GM19035 (cell line): Measurements from ENCODE around the gene YTHDC2.
"Not testable (repeated sequence)": the region's sequence is repeated elsewhere in the genome, so short reads cannot be mapped to it uniquely, and the experiment has no call there.

Experiments
- ATAC-seq: cut with Tn5 transposase; IDR thresholded peaks from one replicate; pipeline ENCODE4 v1.9.1; 2021; ENCODE audit not compliant: unreplicated experiment

YTHDC2 gene

GRCh38 chr5:113600255-113600905, 86.9 kb downstream of the YTHDC2 start:
- ATAC-seq, result no peak

GRCh38 chr5:113601423-113601822, 87.9 kb downstream of the YTHDC2 start:
- ATAC-seq, result no peak

DNA sequence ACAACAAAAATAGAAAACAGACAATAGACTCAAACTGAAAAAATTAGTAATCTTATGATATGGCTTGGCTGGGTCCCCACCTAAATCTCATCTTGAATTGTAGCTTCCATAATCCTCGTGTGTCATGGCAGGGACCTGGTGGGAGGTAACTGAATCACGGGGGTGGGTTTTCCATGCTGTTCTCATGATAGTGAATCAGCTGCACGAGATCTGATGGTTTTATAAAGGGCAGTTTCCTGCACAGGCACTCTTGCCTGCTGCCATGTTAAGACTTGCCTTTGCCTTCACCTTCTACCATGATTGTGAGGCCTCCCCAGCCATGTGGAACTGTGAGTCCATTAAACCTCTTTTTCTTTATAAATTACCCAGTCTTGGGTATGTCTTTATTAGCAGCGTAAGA, 89.8 kb downstream of the YTHDC2 start:
- not testable (repeated sequence) for ATAC-seq

- ATAC-seq, result peak; percentile 90
Measured at GRCh38 chr5:113606298-113607134, 93.0 kb downstream of the YTHDC2 start.

GRCh38 chr5:113607361-113607760, 93.9 kb downstream of the YTHDC2 start:
- ATAC-seq, result no peak

- no peak for ATAC-seq
Measured at GRCh38 chr5:113608113-113608596, 94.7 kb downstream of the YTHDC2 start.

GRCh38 chr5:113612060-113612496, 98.6 kb downstream of the YTHDC2 start:
- ATAC-seq, result peak; percentile 77

- ATAC-seq, result no peak
Measured at GRCh38 chr5:113614191-113614590, 100.7 kb downstream of the YTHDC2 start.

GRCh38 chr5:113615708-113616107, 102.2 kb downstream of the YTHDC2 start:
- no peak for ATAC-seq

GRCh38 chr5:113617191-113617796, 103.8 kb downstream of the YTHDC2 start:
- ATAC-seq, result no peak

- ATAC-seq, result no peak
Measured at GRCh38 chr5:113632996-113633395, 119.5 kb downstream of the YTHDC2 start.

DNA sequence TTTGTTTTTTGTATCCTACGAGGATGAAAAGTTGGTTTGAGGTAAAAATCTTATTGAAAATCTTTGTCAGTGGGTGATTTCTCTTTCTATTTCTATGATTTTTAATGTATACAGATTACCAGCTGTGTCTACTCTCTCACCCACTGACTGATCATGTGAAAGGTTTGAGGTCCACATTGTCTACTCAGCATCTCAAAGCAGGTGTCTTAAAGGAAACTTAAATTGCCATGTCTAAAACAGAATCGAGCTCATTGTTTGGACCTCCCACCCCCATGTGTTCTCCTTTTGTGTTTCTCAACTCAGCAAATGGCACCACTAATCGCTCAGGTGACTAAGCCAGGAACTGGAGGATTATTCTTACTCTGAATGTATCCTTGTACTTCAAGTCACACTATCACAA, 121.5 kb downstream of the YTHDC2 start:
- ATAC-seq, result no peak

- ATAC-seq, result no peak
Measured at GRCh38 chr5:113641715-113642114, 128.2 kb downstream of the YTHDC2 start.
